ENCODE results near the gene LCE1D.

GRCh38 chr1:152777510-152778137, 18.9 kb upstream of the LCE1D start:
- TF ChIP-seq CTCF (IDR thresholded peaks at IDR 0.05) (no peak), EP300 (IDR thresholded peaks at IDR 0.05) (no peak), POLR2A (IDR thresholded peaks at IDR 0.05) (no peak)
